HCT116 (cell line): ENCODE results near the gene COQ3. TPM values are rescaled to one million over a fixed set of nuclear protein-coding genes. Genes with fewer than 3 reads are reported as not detected.
A peak's percentile ranks its signal among the peaks of the same experiment; 100 is the strongest.

ENCODE experiments used
- ATAC-seq: fragments of 200-7000 bp; cut with Tn5 transposase; 2 replicates; pipeline ENCODE4 v1.9.1; 2020; ENCODE audit warnings: mild to moderate bottlenecking, moderate library complexity
- BruUV-seq: library from RNA; stranded (reverse); fragments of 400-500 nt; replicated peaks from 2 replicates; lab custom pipeline; 2021; lab: Mats Ljungman, UMichigan
- CTCF ChIA-PET: fragments of 300-600 bp; sonication (Branson Sonifier 250); formaldehyde crosslinking; loops from one replicate; lab custom pipeline; 2021; ENCODE audit warnings: antibody characterized with exemption; lab: Charles Lee
- POLR2A ChIA-PET: fragments of 300-600, 350-600 bp; sonication (Branson Sonifier 250); formaldehyde crosslinking; loops from one replicate; lab custom pipeline; 2021; ENCODE audit warnings: antibody characterized with exemption; lab: Charles Lee
- RAD21 ChIA-PET, 2 experiments: fragments of 300-600 bp; sonication (Branson Sonifier 250); formaldehyde crosslinking; loops; one replicate each; lab custom pipeline; 2023; ENCODE audit warnings: low total read pairs in 2 of 2; ENCODE audit not compliant: uncharacterized antibody in 2 of 2, unreplicated experiment in 2 of 2, low non-redundant PET in 1 of 2; lab: Charles Lee
- DNase-seq: peaks from one replicate; pipeline ENCODE4 v3.0.0-alpha.2; 2010; ENCODE audit warnings: low read depth, low spot score
- H2AFZ ChIP-seq: fragments of 200-600 bp; shearing (Covaris generic), sonication (generic); 2 replicates; pipeline ENCODE4 v1.6.1; 2017; ENCODE audit warnings: low read depth, mixed run types, mixed read lengths, antibody characterized with exemption, low read length; ENCODE audit not compliant: poor library complexity, severe bottlenecking
- H3K27ac ChIP-seq: 2 replicates; pipeline ENCODE4 v1.5.1; 2012; ENCODE audit warnings: low read depth, low read length
- H3K27me3 ChIP-seq: fragments of 200-600 bp; sonication (generic); 2 replicates; pipeline ENCODE4 v1.6.1; 2016; ENCODE audit warnings: mixed run types, low read length, mixed read lengths; ENCODE audit not compliant: insufficient read depth
- H3K36me3 ChIP-seq, 2 experiments: fragments of 200-500 bp in 1 of 2; fragments of 200-600 bp in 1 of 2; sonication (Bioruptor generic) in 1 of 2; sonication (generic) in 1 of 2; 2 replicates each; pipeline versions ENCODE4 v1.5.1 to v1.6.1; 2014 to 2016; ENCODE audit warnings: low read length in 2 of 2, inconsistent platforms in 1 of 2, mixed read lengths in 1 of 2, mixed run types in 1 of 2; ENCODE audit not compliant: insufficient read depth in 2 of 2, control insufficient read depth in 1 of 2
- H3K4me1 ChIP-seq, 2 experiments: fragments of 200-600 bp in 1 of 2; sonication (generic) in 1 of 2; 2 replicates each; pipeline versions ENCODE4 v1.5.1 to v1.6.1; 2012 to 2017; ENCODE audit warnings: low read length in 2 of 2, inconsistent platforms in 1 of 2, mild to moderate bottlenecking in 1 of 2, mixed read lengths in 1 of 2, mixed run types in 1 of 2, moderate library complexity in 1 of 2; ENCODE audit not compliant: insufficient read depth in 2 of 2, control insufficient read depth in 1 of 2
- H3K4me2 ChIP-seq: fragments of 200-600 bp; sonication (generic); 2 replicates; pipeline ENCODE4 v1.6.1; 2017; ENCODE audit warnings: mixed run types, low read length, mixed read lengths
- H3K4me3 ChIP-seq, 2 experiments: fragments of 200-600 bp in 1 of 2; sonication (generic) in 1 of 2; replicated peaks in 1 of 2; 2 replicates each; pipeline ENCODE4 v1.5.1; 2011 to 2016; ENCODE audit warnings: low read length in 2 of 2, control low read depth in 1 of 2, low read depth in 1 of 2, mild to moderate bottlenecking in 1 of 2, mixed read lengths in 1 of 2, mixed run types in 1 of 2
- H3K79me2 ChIP-seq: fragments of 200-600 bp; sonication (generic); 2 replicates; pipeline ENCODE4 v1.6.1; 2017; ENCODE audit warnings: mild to moderate bottlenecking, mixed run types, low read length, moderate library complexity, mixed read lengths; ENCODE audit not compliant: insufficient read depth
- H3K9ac ChIP-seq: fragments of 200-600 bp; sonication (generic); 2 replicates; pipeline ENCODE4 v1.6.1; 2016; ENCODE audit warnings: low read length, mixed read lengths
- H3K9me2 ChIP-seq: fragments of 200-600 bp; sonication (generic), shearing (Covaris generic); 2 replicates; pipeline ENCODE4 v1.6.1; 2017; ENCODE audit warnings: mixed run types, mild to moderate bottlenecking, moderate library complexity; ENCODE audit not compliant: insufficient read depth
- H3K9me3 ChIP-seq, 2 experiments: fragments of 200-500 bp in 1 of 2; fragments of 200-600 bp in 1 of 2; sonication (Bioruptor generic) in 1 of 2; sonication (generic) in 1 of 2; 2 replicates each; pipeline ENCODE4 v1.6.1; 2014 to 2017; ENCODE audit warnings: low read length in 2 of 2, mixed read lengths in 2 of 2, inconsistent platforms in 1 of 2, low read depth in 1 of 2, mild to moderate bottlenecking in 1 of 2, mixed run types in 1 of 2, moderate library complexity in 1 of 2; ENCODE audit not compliant: control insufficient read depth in 1 of 2, insufficient read depth in 1 of 2
- H4K20me1 ChIP-seq: fragments of 200-600 bp; sonication (generic), shearing (Covaris generic); 2 replicates; pipeline ENCODE4 v1.6.1; 2017; ENCODE audit warnings: mixed run types, mild to moderate bottlenecking, moderate library complexity; ENCODE audit not compliant: insufficient read depth
- CTCF ChIP-seq, 3 experiments: fragments of 200-600 bp in 1 of 3; sonication (generic) in 1 of 3; IDR thresholded peaks in 2 of 3; conservative IDR thresholded peaks in 1 of 3; 2 replicates each; pipeline ENCODE4 v1.5.1; 2012 to 2017; ENCODE audit warnings: low read depth in 2 of 3, low read length in 2 of 3, antibody characterized with exemption in 1 of 3, borderline replicate concordance in 1 of 3, control low read depth in 1 of 3, mild to moderate bottlenecking in 1 of 3, mixed read lengths in 1 of 3, mixed run types in 1 of 3, moderate library complexity in 1 of 3; ENCODE audit not compliant: insufficient read depth in 1 of 3
- EGR1 ChIP-seq: IDR thresholded peaks from 2 replicates; pipeline ENCODE4 v1.6.1; 2012; ENCODE audit warnings: low read depth
- EZH2phosphoT487 ChIP-seq: fragments of 200-600 bp; IDR thresholded peaks from 2 replicates; pipeline ENCODE4 v1.6.1; 2018; ENCODE audit warnings: antibody characterized with exemption, borderline replicate concordance
- MAX ChIP-seq: IDR thresholded peaks from 2 replicates; pipeline ENCODE4 v1.6.1; 2012
- RAD21 ChIP-seq: IDR thresholded peaks from 2 replicates; pipeline ENCODE4 v1.6.1; 2012; ENCODE audit warnings: low read depth, mild to moderate bottlenecking
- SIN3A ChIP-seq: IDR thresholded peaks from 2 replicates; pipeline ENCODE4 v1.6.1; 2012; ENCODE audit warnings: low read depth
- SRF ChIP-seq: IDR thresholded peaks from 2 replicates; pipeline ENCODE4 v1.6.1; 2012; ENCODE audit warnings: low read depth
- YY1 ChIP-seq: IDR thresholded peaks from 2 replicates; pipeline ENCODE4 v1.6.1; 2011; ENCODE audit warnings: low read length, low read depth, moderate library complexity, mild to moderate bottlenecking; ENCODE audit not compliant: insufficient replicate concordance; ENCODE audit errors: extremely low read depth
- ZBTB33 ChIP-seq: IDR thresholded peaks from 2 replicates; pipeline ENCODE4 v1.6.1; 2011; ENCODE audit warnings: mild to moderate bottlenecking, low read length, moderate library complexity; ENCODE audit not compliant: insufficient replicate concordance; ENCODE audit errors: extremely low read depth
- ZNF274 ChIP-seq: fragments of 200-500 bp; sonication (Bioruptor generic); IDR thresholded peaks from 2 replicates; pipeline ENCODE4 v1.6.1; 2014; ENCODE audit warnings: mild to moderate bottlenecking, low read depth, low read length, inconsistent platforms
- intact Hi-C: fragments of 100-400 bp; cut with micrococcal nuclease; formaldehyde crosslinking; loops from 2 replicates; pipeline ENCODE4 v1.10.0; 2022
- total RNA-seq: library from RNA; stranded (reverse); gene quantifications from one replicate; pipeline ENCODE4 v1.2.1, GENCODE V29; 2021; ENCODE audit not compliant: unreplicated experiment

COQ3 gene
- total RNA-seq, 1 experiment from 2014 or later: 19.0 TPM

- Histone ChIP-seq H3K27ac (no peak overlapping the region), H3K9ac (no peak overlapping the region), H3K4me2 (no peak overlapping the region), H3K27me3 (no peaks in the 10 kb centered on the region), H4K20me1 (no peaks in the 10 kb centered on the region), H3K79me2 (no peaks in the 10 kb centered on the region), H3K36me3 (no peaks in the 10 kb centered on the region), H3K9me2 (no peaks in the 10 kb centered on the region), H3K4me1 (no peaks in the 10 kb centered on the region), H2AFZ (no peak overlapping the region), H3K9me3 (no peaks in the 10 kb centered on the region), H3K4me3 (no peak overlapping the region)
- TF ChIP-seq CTCF (IDR thresholded peaks at IDR 0.05 in 2 of 3, conservative IDR thresholded peaks at IDR 0.05 in 1 of 3; ENCODE audit: borderline replicate concordance in 1 of 3, insufficient read depth in 1 of 3, low read depth in 2 of 3, low read length in 2 of 3) (peak; percentile 58 to 89 (median 86)), SRF (no peak), RAD21 (peak; percentile 67), YY1 (no peak), EZH2phosphoT487 (no peak), EGR1 (no peak), SIN3A (no peak), ZNF274 (no peak), MAX (no peak), ZBTB33 (no peak)
- ChIA-PET CTCF (interaction anchor here (0.6 to 2.5 kb wide), 17 partner anchors 10 to 493 kb away, joined by 3 to 15 read pairs (median 4); partner anchors contain the start of gene PNISR), POLR2A (interaction anchor here (0.9 kb wide), 1 partner anchor 63 kb away, joined by 3 read pairs; the partner anchor contains the start of gene COQ3), RAD21 (interaction anchor here in 1 of 2 experiments (0.9 to 1.2 kb wide), 2 partner anchors 96 to 493 kb away, joined by 3 read pairs; no protein-coding TSS in a partner anchor)
- ATAC-seq: peak; percentile 87
- intact Hi-C loops: loop anchor here (5.0 to 10.0 kb wide), 3 partner anchors 422 to 492 kb away; no protein-coding TSS in a partner anchor
- peak; percentile 52 for DNase-seq
- BruUV-seq: no TSS peak
Measured at GRCh38 chr6:99330159-99330558, 63.8 kb downstream of the COQ3 start.
